GM12875 (cell line): ENCODE data around the gene CLDN8.

Experiments
- H3K4me3 ChIP-seq: one replicate; pipeline ENCODE4 v1.5.1; 2011; ENCODE audit warnings: low read depth, low read length, control low read depth
- TF ChIP-seq, protein P1 (sequence below): IDR thresholded peaks from 2 replicates; pipeline ENCODE4 v1.5.1; 2011; ENCODE audit warnings: low read depth, mild to moderate bottlenecking, control low read depth, inconsistent platforms, low read length, moderate library complexity, borderline replicate concordance; ENCODE audit not compliant: insufficient read depth

The CLDN8 gene

GRCh38 chr21:30232011-30232410 lies 16.1 kb upstream of the CLDN8 start:
- TF ChIP-seq, protein P1, sequence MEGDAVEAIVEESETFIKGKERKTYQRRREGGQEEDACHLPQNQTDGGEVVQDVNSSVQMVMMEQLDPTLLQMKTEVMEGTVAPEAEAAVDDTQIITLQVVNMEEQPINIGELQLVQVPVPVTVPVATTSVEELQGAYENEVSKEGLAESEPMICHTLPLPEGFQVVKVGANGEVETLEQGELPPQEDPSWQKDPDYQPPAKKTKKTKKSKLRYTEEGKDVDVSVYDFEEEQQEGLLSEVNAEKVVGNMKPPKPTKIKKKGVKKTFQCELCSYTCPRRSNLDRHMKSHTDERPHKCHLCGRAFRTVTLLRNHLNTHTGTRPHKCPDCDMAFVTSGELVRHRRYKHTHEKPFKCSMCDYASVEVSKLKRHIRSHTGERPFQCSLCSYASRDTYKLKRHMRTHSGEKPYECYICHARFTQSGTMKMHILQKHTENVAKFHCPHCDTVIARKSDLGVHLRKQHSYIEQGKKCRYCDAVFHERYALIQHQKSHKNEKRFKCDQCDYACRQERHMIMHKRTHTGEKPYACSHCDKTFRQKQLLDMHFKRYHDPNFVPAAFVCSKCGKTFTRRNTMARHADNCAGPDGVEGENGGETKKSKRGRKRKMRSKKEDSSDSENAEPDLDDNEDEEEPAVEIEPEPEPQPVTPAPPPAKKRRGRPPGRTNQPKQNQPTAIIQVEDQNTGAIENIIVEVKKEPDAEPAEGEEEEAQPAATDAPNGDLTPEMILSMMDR, result no peak
- H3K4me3 ChIP-seq, result no peak overlapping the region

- TF ChIP-seq, protein P1, result no peak
- no peak overlapping the region for H3K4me3 ChIP-seq
These were observed 11.9 kb upstream of the CLDN8 start for GRCh38 chr21:30227633-30228404.

- TF ChIP-seq, protein P1, result no peak
- no peak overlapping the region for H3K4me3 ChIP-seq
These were observed 11.2 kb upstream of the CLDN8 start for GRCh38 chr21:30227128-30227527.

GRCh38 chr21:30223596-30223995 lies 7.7 kb upstream of the CLDN8 start:
- TF ChIP-seq, protein P1, result no peak
- no peak overlapping the region for H3K4me3 ChIP-seq

DNA sequence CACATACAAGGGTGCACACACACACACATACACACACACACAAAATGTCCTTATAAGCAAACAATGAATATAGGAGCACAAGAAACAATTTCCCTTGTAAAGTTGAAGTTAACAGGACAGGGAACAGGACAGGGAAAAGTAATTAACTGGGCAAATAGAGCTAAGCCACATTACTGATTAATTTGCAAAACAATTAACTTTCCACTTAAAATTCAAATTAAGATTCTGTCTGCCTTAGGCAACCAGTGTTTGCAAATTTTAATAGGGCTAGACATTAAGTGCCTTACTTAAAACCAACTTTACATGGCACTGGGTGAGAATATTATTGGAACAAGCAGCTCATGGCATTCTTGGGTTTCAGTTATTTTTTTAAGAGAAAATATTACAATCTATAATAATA lies 6.8 kb upstream of the CLDN8 start:
- TF ChIP-seq, protein P1, result no peak
- no peak overlapping the region for H3K4me3 ChIP-seq

- TF ChIP-seq, protein P1, result no peak
- no peak overlapping the region for H3K4me3 ChIP-seq
These were observed 4.8 kb downstream of the CLDN8 start for GRCh38 chr21:30211071-30211470.

DNA sequence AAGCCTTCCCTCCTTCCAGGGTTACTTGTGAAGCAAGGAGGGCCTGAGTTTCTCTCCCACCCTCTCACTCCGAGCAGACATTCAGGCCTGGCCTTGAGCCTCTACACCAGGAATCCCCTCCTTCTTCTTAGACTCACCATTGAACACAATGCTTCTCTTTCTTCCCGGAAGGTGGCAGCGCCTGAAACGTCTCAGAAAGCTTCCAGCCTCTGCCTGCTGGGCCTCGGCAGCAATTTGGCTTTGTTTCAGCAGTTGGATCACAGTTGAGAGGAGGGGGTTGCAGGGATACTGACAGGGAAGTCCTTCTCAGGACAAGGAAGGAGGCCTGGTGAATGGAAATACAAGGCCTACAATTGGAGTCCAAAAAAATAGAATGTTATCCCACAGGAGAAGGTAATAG lies 6.3 kb downstream of the CLDN8 start:
- H3K4me3 ChIP-seq, result no peak overlapping the region
- TF ChIP-seq, protein P1, result no peak
